ENCODE measurements around the gene PSMD5. TPM values are rescaled to one million over a fixed set of nuclear protein-coding genes. Genes with fewer than 3 reads are reported as not detected.

PSMD5 gene
- total and polyA plus RNA-seq, 8 donors: 14.8 to 39.1 (median 21.2) TPM

- no peak for TF ChIP-seq CTCF (IDR thresholded peaks at IDR 0.05)
- no peak for TF ChIP-seq POLR2AphosphoS5 (IDR thresholded peaks at IDR 0.05)
- no peak for TF ChIP-seq POLR2A (IDR thresholded peaks at IDR 0.05)
- no peak for TF ChIP-seq EP300 (IDR thresholded peaks at IDR 0.05)
- intact Hi-C loops (cut with DNase I; ENCODE audit: low total_unique reads): no loop called here
- Histone ChIP-seq H3K9me3 (no peaks in the 10 kb centered on the region), H3K4me3 (no peak overlapping the region), H3K27ac (no peak overlapping the region), H3K36me3 (peaks cover 17 to 68% (median 51%) of the 10 kb centered on the region in 4 donors), H3K27me3 (no peaks in the 10 kb centered on the region), H3K4me1 (peaks cover 7 to 22% (median 19%) of the 10 kb centered on the region in 4 donors)
- DNase-seq: no peak
- WGBS, 5 donors: 78 to 91% (median 85%) methylated on average over 3 of the region's 3 CpGs
These were observed 12.0 kb upstream of the PSMD5 start for GRCh38 chr9:120854596-120855327.

- no peak overlapping the region for H3K27ac ChIP-seq
- H3K4me3 ChIP-seq: no peak overlapping the region
- H3K4me1 ChIP-seq: peaks cover 7 to 22% (median 19%) of the 10 kb centered on the region in 4 donors
- DNase-seq: no peak
- TF ChIP-seq CTCF (IDR thresholded peaks at IDR 0.05): no peak
- no peak for TF ChIP-seq POLR2A (IDR thresholded peaks at IDR 0.05)
- TF ChIP-seq POLR2AphosphoS5 (IDR thresholded peaks at IDR 0.05): no peak
- no peak for TF ChIP-seq EP300 (IDR thresholded peaks at IDR 0.05)
- peaks cover 13 to 53% (median 41%) of the 10 kb centered on the region in 4 donors for H3K36me3 ChIP-seq
- no peaks in the 10 kb centered on the region for H3K27me3 ChIP-seq
- no peaks in the 10 kb centered on the region for H3K9me3 ChIP-seq
- intact Hi-C loops (cut with DNase I; ENCODE audit: low total_unique reads): no loop called here
- WGBS, 5 donors: 87 to 94% (median 90%) methylated on average over 6 of the region's 6 CpGs
These were observed 10.5 kb upstream of the PSMD5 start for GRCh38 chr9:120853198-120853597.

GRCh38 chr9:120852240-120853010 is 9.7 kb upstream of the PSMD5 start:
- TF ChIP-seq POLR2A (IDR thresholded peaks at IDR 0.05): no peak
- TF ChIP-seq POLR2AphosphoS5 (IDR thresholded peaks at IDR 0.05): no peak
- TF ChIP-seq CTCF (IDR thresholded peaks at IDR 0.05): no peak
- no peak for TF ChIP-seq EP300 (IDR thresholded peaks at IDR 0.05)
- intact Hi-C loops (cut with DNase I; ENCODE audit: low total_unique reads): no loop called here
- 81 to 89% (median 84%) methylated on average over 5 of the region's 5 CpGs for WGBS, 5 donors
- Histone ChIP-seq H3K27me3 (no peaks in the 10 kb centered on the region), H3K36me3 (peaks cover 6 to 45% (median 34%) of the 10 kb centered on the region in 4 donors), H3K9me3 (no peaks in the 10 kb centered on the region), H3K27ac (no peak overlapping the region), H3K4me3 (no peak overlapping the region), H3K4me1 (peaks cover 6 to 19% (median 14%) of the 10 kb centered on the region in 4 donors)
- DNase-seq: no peak

GRCh38 chr9:120851449-120851848 is 8.7 kb upstream of the PSMD5 start:
- H3K27me3 ChIP-seq: no peaks in the 10 kb centered on the region
- WGBS, 5 donors: 88 to 100% (median 100%) methylated on average over 1 of the region's 1 CpG

More at GRCh38 chr9:120851449-120851848, 8.7 kb upstream of the PSMD5 start:
- TF ChIP-seq POLR2AphosphoS5 (IDR thresholded peaks at IDR 0.05): no peak
- TF ChIP-seq EP300 (IDR thresholded peaks at IDR 0.05): no peak
- no peak for TF ChIP-seq CTCF (IDR thresholded peaks at IDR 0.05)
- no peak for TF ChIP-seq POLR2A (IDR thresholded peaks at IDR 0.05)
- Histone ChIP-seq H3K9me3 (no peaks in the 10 kb centered on the region), H3K4me1 (peaks cover 0 to 17% (median 10%) of the 10 kb centered on the region in 4 donors), H3K4me3 (no peak overlapping the region), H3K36me3 (peaks cover 0 to 36% (median 25%) of the 10 kb centered on the region in 4 donors), H3K27ac (no peak overlapping the region)
- no peak for DNase-seq
- intact Hi-C loops (cut with DNase I; ENCODE audit: low total_unique reads): no loop called here
